Lower leg skin (tissue), 4 donors: ENCODE measurements around the gene RDM1. TPM values are rescaled to one million over a fixed set of nuclear protein-coding genes. Genes with fewer than 3 reads are reported as not detected.

Experiments used
- DNase-seq, 2 donors: peaks; one replicate each; pipeline ENCODE4 v3.0.0-alpha.2; 2019; ENCODE audit warnings: low spot score in 2 of 2
- H3K4me3 ChIP-seq: fragments of 200-600 bp; sonication (generic); 2 replicates; pipeline ENCODE4 v1.5.1; 2017; ENCODE audit warnings: mild to moderate bottlenecking, low read depth; ENCODE audit not compliant: poor library complexity, severe bottlenecking
- CTCF ChIP-seq, 3 donors: fragments of 450-650 bp; IDR thresholded peaks; one replicate each; pipeline ENCODE4 v1.5.1; 2016; ENCODE audit warnings: antibody characterized with exemption in 3 of 3, mild to moderate bottlenecking in 3 of 3, moderate library complexity in 2 of 3
- POLR2A ChIP-seq, 2 donors: fragments of 450-650 bp; IDR thresholded peaks; one replicate each; pipeline ENCODE4 v1.6.1; 2016 to 2017; ENCODE audit warnings: antibody characterized with exemption in 2 of 2, mild to moderate bottlenecking in 1 of 2, moderate library complexity in 1 of 2
- WGBS, 2 donors: methylation state at CpG; one replicate each; pipeline ENCODE4 v1.1.5; 2018; 5-methylcytosine and 5-hydroxymethylcytosine counted together
- intact Hi-C: fragments of 100-400 bp; cut with DNase I; formaldehyde crosslinking; loops from one replicate; pipeline ENCODE4 v1.15.0; 2023; ENCODE audit warnings: low total_unique reads
- total RNA-seq, 4 donors: library from RNA; depleted of rRNA; stranded (reverse); fragments of >200 nt; gene quantifications; one replicate each; pipeline ENCODE4 v1.1.0, GENCODE V29; 2016

Gene RDM1
- total RNA-seq, 4 donors from 2014 or later = not detected

GRCh38 chr17:35912339-35912912 is 18.1 kb downstream of the RDM1 start:
- no peak for TF ChIP-seq POLR2A (IDR thresholded peaks at IDR 0.05)
- TF ChIP-seq CTCF (IDR thresholded peaks at IDR 0.05) = no peak
- WGBS, 2 donors = 98 to 99% methylated on average over 3 of the region's 3 CpGs
- DNase-seq = peak in 1 of 2 donors; percentile 40
- intact Hi-C loops = no loop called here
- H3K4me3 ChIP-seq = no peak overlapping the region

- intact Hi-C loops = no loop called here
- no peak overlapping the region for H3K4me3 ChIP-seq
- WGBS, 2 donors = 88 to 92% methylated on average over 3 of the region's 3 CpGs
- TF ChIP-seq CTCF (IDR thresholded peaks at IDR 0.05) = no peak
- peak in 1 of 2 donors; percentile 62 for DNase-seq
These were observed 21.2 kb downstream of the RDM1 start for GRCh38 chr17:35909408-35909807.

- H3K4me3 ChIP-seq = no peak overlapping the region
- 65 to 73% methylated on average over 5 of the region's 5 CpGs for WGBS, 2 donors
- intact Hi-C loops = no loop called here
- no peak for DNase-seq
- no peak for TF ChIP-seq CTCF (IDR thresholded peaks at IDR 0.05)
- TF ChIP-seq POLR2A (IDR thresholded peaks at IDR 0.05) = no peak
These were observed 22.9 kb downstream of the RDM1 start for GRCh38 chr17:35907691-35908090.

GRCh38 chr17:35906926-35907637 is 23.5 kb downstream of the RDM1 start:
- no peak overlapping the region for H3K4me3 ChIP-seq
- no peak for DNase-seq
- WGBS, 2 donors = 69 to 70% methylated on average over 3 of the region's 3 CpGs
- no peak for TF ChIP-seq POLR2A (IDR thresholded peaks at IDR 0.05)
- no peak for TF ChIP-seq CTCF (IDR thresholded peaks at IDR 0.05)
- intact Hi-C loops = no loop called here

- intact Hi-C loops = no loop called here
- no peak for DNase-seq
- TF ChIP-seq CTCF (IDR thresholded peaks at IDR 0.05) (no peak), POLR2A (IDR thresholded peaks at IDR 0.05) (no peak)
- H3K4me3 ChIP-seq = no peak overlapping the region
- 91 to 92% methylated on average over 5 of the region's 5 CpGs for WGBS, 2 donors
These were observed 24.2 kb downstream of the RDM1 start for GRCh38 chr17:35906191-35906925.
